ENCODE measurements around the gene UCK1. TPM values are rescaled to one million over a fixed set of nuclear protein-coding genes. Genes with fewer than 3 reads are reported as not detected.

The UCK1 gene
- total and polyA plus RNA-seq, 10 of the 15 experiments (the other 5 are each of a cell fraction or from before 2014, with no cell fraction given) = 0.31 to 27.0 (median 18.7) TPM

- peaks cover 7 to 11% of the 10 kb centered on the region in 2 experiments; a peak in 3 of 4 replicates for H3K36me3 ChIP-seq (ENCODE audit: control insufficient read depth in 2 of 2, insufficient read depth in 2 of 2, low read length in 1 of 2)
- FAIRE-seq (no peak), ATAC-seq (no peak), DNase-seq (ENCODE audit: low read depth, low spot score) (no peak)
- no peak overlapping the region for H3K4me3 ChIP-seq
- peaks cover 4% of the 10 kb centered on the region for H3K4me1 ChIP-seq (ENCODE audit: control insufficient read depth, insufficient read depth, low read length)
- BruUV-seq (replicated peaks) = no TSS peak
- POLR2A ChIA-PET = interaction anchor here (0.5 kb wide), 1 partner anchor 663 kb away, joined by 9 read pairs; no protein-coding TSS in a partner anchor
- CTCF ChIA-PET = no interaction called here
- SMC1A ChIA-PET (ENCODE audit: uncharacterized antibody, unreplicated experiment) = no interaction called here
- intact Hi-C loops (cut with micrococcal nuclease; ENCODE audit: unreplicated experiment) = no loop called here
- H3K27ac ChIP-seq (ENCODE audit: control insufficient read depth, insufficient read depth) = no peak overlapping the region
- WGBS (ENCODE audit: insufficient coverage, insufficient replicate concordance, low lambda C conversion rate, missing lambda C conversion rate) = 96% methylated on average over 34 of the region's 35 CpGs
- H3K27me3 ChIP-seq (replicated peaks in 1 of 2; ENCODE audit: control insufficient read depth in 2 of 2, insufficient read depth in 2 of 2, low read length in 1 of 2) = no peaks in the 10 kb centered on the region
- H2AFZ ChIP-seq (ENCODE audit: control insufficient read depth, low read depth, low read length) = no peak overlapping the region
- no peak overlapping the region for H3K9ac ChIP-seq (ENCODE audit: control insufficient read depth, insufficient read depth, low read length)
- H3K9me3 ChIP-seq (replicated peaks; ENCODE audit: control insufficient read depth, insufficient read depth, low read length) = no peaks in the 10 kb centered on the region
- no peak for TF ChIP-seq FOXK2 (IDR thresholded peaks at IDR 0.05)
- TF ChIP-seq SREBF2 (IDR thresholded peaks at IDR 0.05; ENCODE audit: low read length) = no peak
- TF ChIP-seq MTA2 (IDR thresholded peaks at IDR 0.05; ENCODE audit: low read depth) = no peak
- RAD21 ChIA-PET (ENCODE audit: unreplicated experiment) = no interaction called here
- in situ Hi-C loops (cut with MboI) = no loop called here
- peaks cover 11% of the 10 kb centered on the region for H3K79me2 ChIP-seq (ENCODE audit: control insufficient read depth, insufficient read depth, low read length)
- no peak overlapping the region for H3K4me2 ChIP-seq (ENCODE audit: control insufficient read depth, insufficient read depth)
- H4K20me1 ChIP-seq (ENCODE audit: control insufficient read depth, insufficient read depth) = no peaks in the 10 kb centered on the region
Measured at GRCh38 chr9:131528886-131529505, 2.1 kb downstream of the UCK1 start.

GRCh38 chr9:131528186-131528585 is 2.9 kb downstream of the UCK1 start:
- intact Hi-C loops (cut with micrococcal nuclease; ENCODE audit: unreplicated experiment) = no loop called here
- Histone ChIP-seq H3K9me3 (replicated peaks; ENCODE audit: control insufficient read depth, insufficient read depth, low read length) (no peaks in the 10 kb centered on the region), H3K9ac (ENCODE audit: control insufficient read depth, insufficient read depth, low read length) (no peak overlapping the region), H3K4me2 (ENCODE audit: control insufficient read depth, insufficient read depth) (no peak overlapping the region), H4K20me1 (ENCODE audit: control insufficient read depth, insufficient read depth) (no peaks in the 10 kb centered on the region), H3K36me3 (ENCODE audit: control insufficient read depth in 2 of 2, insufficient read depth in 2 of 2, low read length in 1 of 2) (peaks cover 9 to 11% of the 10 kb centered on the region in 2 experiments), H2AFZ (ENCODE audit: control insufficient read depth, low read depth, low read length) (no peak overlapping the region), H3K4me1 (ENCODE audit: control insufficient read depth, insufficient read depth, low read length) (peaks cover 4% of the 10 kb centered on the region), H3K27ac (ENCODE audit: control insufficient read depth, insufficient read depth) (no peak overlapping the region), H3K4me3 (no peak overlapping the region), H3K79me2 (ENCODE audit: control insufficient read depth, insufficient read depth, low read length) (peaks cover 11% of the 10 kb centered on the region), H3K27me3 (replicated peaks in 1 of 2; ENCODE audit: control insufficient read depth in 2 of 2, insufficient read depth in 2 of 2, low read length in 1 of 2) (no peaks in the 10 kb centered on the region)
- in situ Hi-C loops (cut with MboI) = no loop called here
- FAIRE-seq (no peak), DNase-seq (ENCODE audit: low read depth, low spot score) (no peak), ATAC-seq (no peak)
- ChIA-PET POLR2A (interaction anchor here (0.5 kb wide), 1 partner anchor 662 kb away, joined by 9 read pairs; no protein-coding TSS in a partner anchor), RAD21 (ENCODE audit: unreplicated experiment) (no interaction called here), CTCF (no interaction called here), SMC1A (ENCODE audit: uncharacterized antibody, unreplicated experiment) (no interaction called here)
- WGBS (ENCODE audit: insufficient coverage, insufficient replicate concordance, low lambda C conversion rate, missing lambda C conversion rate) = 98% methylated on average over 7 of the region's 7 CpGs
- BruUV-seq (replicated peaks) = no TSS peak
- no peak for TF ChIP-seq CREB1 (IDR thresholded peaks at IDR 0.05; ENCODE audit: low read depth)
- no peak for TF ChIP-seq TAF1 (IDR thresholded peaks at IDR 0.05; ENCODE audit: borderline replicate concordance, low read depth, low read length)
- TF ChIP-seq GATAD2B (conservative IDR thresholded peaks at IDR 0.05; ENCODE audit: low read depth) = no peak
- TF ChIP-seq HDGF (IDR thresholded peaks at IDR 0.05) = no peak
- TF ChIP-seq IKZF1 (conservative IDR thresholded peaks at IDR 0.05) = no peak
- TF ChIP-seq PKNOX1 (IDR thresholded peaks at IDR 0.05) = no peak
- TF ChIP-seq SP1 (IDR thresholded peaks at IDR 0.05; ENCODE audit: low read depth, low read length) = no peak
- no peak for TF ChIP-seq SKIL (IDR thresholded peaks at IDR 0.05; ENCODE audit: low read depth, poor library complexity, severe bottlenecking)
- TF ChIP-seq NR2F1 (conservative IDR thresholded peaks at IDR 0.05) = no peak
- TF ChIP-seq E2F4 (IDR thresholded peaks at IDR 0.05; ENCODE audit: low read depth, low read length) = no peak
- no peak for TF ChIP-seq TCF7 (IDR thresholded peaks at IDR 0.05; ENCODE audit: borderline replicate concordance)
- TF ChIP-seq TBL1XR1 (IDR thresholded peaks at IDR 0.05; ENCODE audit: low read depth, low read length) = no peak
